ENCODE results near the gene ZKSCAN2.

ZKSCAN2 gene

GRCh38 chr16:25257470-25257955 lies at the start of gene ZKSCAN2:
Gene ZKSCAN2, minus strand, starts transcription at chr16:25257845. Its CDS starts 718 bp downstream, at chr16:25257127.
- peak; percentile 62 to 68 for DNase-seq (ENCODE audit: low read depth in 2 of 2)

- DNase-seq (ENCODE audit: low read depth in 2 of 2): no peak
Observed at GRCh38 chr16:25299792-25300590, 42.3 kb upstream of the ZKSCAN2 start.

GRCh38 chr16:25298165-25298872 lies 40.7 kb upstream of the ZKSCAN2 start:
- DNase-seq (ENCODE audit: low read depth in 2 of 2): no peak

GRCh38 chr16:25297151-25297787 lies 39.6 kb upstream of the ZKSCAN2 start:
- DNase-seq (ENCODE audit: low read depth in 2 of 2): no peak

GRCh38 chr16:25291580-25291979 lies 33.9 kb upstream of the ZKSCAN2 start:
- DNase-seq (ENCODE audit: low read depth in 2 of 2): no peak

GRCh38 chr16:25289466-25289865 lies 31.8 kb upstream of the ZKSCAN2 start:
- DNase-seq (ENCODE audit: low read depth in 2 of 2): no peak

- DNase-seq (ENCODE audit: low read depth in 2 of 2): no peak
Observed at GRCh38 chr16:25279491-25279890, 21.8 kb upstream of the ZKSCAN2 start.

GRCh38 chr16:25271421-25271820 lies 13.8 kb upstream of the ZKSCAN2 start:
- no peak for DNase-seq (ENCODE audit: low read depth in 2 of 2)

GRCh38 chr16:25270577-25270976 lies 12.9 kb upstream of the ZKSCAN2 start:
- no peak for DNase-seq (ENCODE audit: low read depth in 2 of 2)

GRCh38 chr16:25269879-25270278 lies 12.2 kb upstream of the ZKSCAN2 start:
- DNase-seq (ENCODE audit: low read depth in 2 of 2): no peak

- no peak for DNase-seq (ENCODE audit: low read depth in 2 of 2)
Observed at GRCh38 chr16:25265968-25266367, 8.3 kb upstream of the ZKSCAN2 start.

GRCh38 chr16:25264597-25264996 lies 7.0 kb upstream of the ZKSCAN2 start:
- DNase-seq (ENCODE audit: low read depth in 2 of 2): no peak

GRCh38 chr16:25260416-25260815 lies 2.8 kb upstream of the ZKSCAN2 start:
- DNase-seq (ENCODE audit: low read depth in 2 of 2): no peak

- DNase-seq (ENCODE audit: low read depth in 2 of 2): no peak
Observed at GRCh38 chr16:25258861-25259179, 1.2 kb upstream of the ZKSCAN2 start.

- DNase-seq (ENCODE audit: low read depth in 2 of 2): peak; percentile 81 to 84
Observed at GRCh38 chr16:25257956-25258860, 563 bp upstream of the ZKSCAN2 start.

GRCh38 chr16:25256695-25257469 lies 763 bp downstream of the ZKSCAN2 start:
- DNase-seq (ENCODE audit: low read depth in 2 of 2): no peak

- DNase-seq (ENCODE audit: low read depth in 2 of 2): no peak
Observed at GRCh38 chr16:25253322-25253721, 4.3 kb downstream of the ZKSCAN2 start.

GRCh38 chr16:25250467-25250866 lies 7.2 kb downstream of the ZKSCAN2 start:
- no peak for DNase-seq (ENCODE audit: low read depth in 2 of 2)

- no peak for DNase-seq (ENCODE audit: low read depth in 2 of 2)
Observed at GRCh38 chr16:25235991-25236390, 21.7 kb downstream of the ZKSCAN2 start.

- DNase-seq (ENCODE audit: low read depth in 2 of 2): no peak
Observed at GRCh38 chr16:25228372-25228771, 29.3 kb downstream of the ZKSCAN2 start.
